ENCODE data around the gene SOCS3. TPM values are rescaled to one million over a fixed set of nuclear protein-coding genes. Genes with fewer than 3 reads are reported as not detected.

SOCS3 gene
- total RNA-seq, 1 donor from 2014 or later: 36.0 TPM

GRCh38 chr17:78360371-78361224 is 721 bp upstream of the SOCS3 start:
- DNase-seq (ENCODE audit: low read depth): no peak
- Histone ChIP-seq H3K36me3 (ENCODE audit: control insufficient read depth, insufficient read depth, low read length) (peaks cover 6% of the 10 kb centered on the region), H3K27me3 (ENCODE audit: control insufficient read depth, insufficient read depth, low read length) (no peaks in the 10 kb centered on the region), H3K4me3 (ENCODE audit: low read depth, low read length) (peak overlapping the region; percentile 94)
- peak; percentile 95 for TF ChIP-seq CTCF (IDR thresholded peaks at IDR 0.05; ENCODE audit: insufficient read depth, low read length, poor library complexity, severe bottlenecking)

GRCh38 chr17:78359321-78359996 is 418 bp downstream of the SOCS3 start:
- no peaks in the 10 kb centered on the region for H3K27me3 ChIP-seq (ENCODE audit: control insufficient read depth, insufficient read depth, low read length)
- no peak for DNase-seq (ENCODE audit: low read depth)
- no peak for TF ChIP-seq CTCF (IDR thresholded peaks at IDR 0.05; ENCODE audit: insufficient read depth, low read length, poor library complexity, severe bottlenecking)
- H3K4me3 ChIP-seq (ENCODE audit: low read depth, low read length): peak overlapping the region; percentile 94
- peaks cover 6% of the 10 kb centered on the region for H3K36me3 ChIP-seq (ENCODE audit: control insufficient read depth, insufficient read depth, low read length)

GRCh38 chr17:78358538-78359320 is 1.1 kb downstream of the SOCS3 start:
- TF ChIP-seq CTCF (IDR thresholded peaks at IDR 0.05; ENCODE audit: insufficient read depth, low read length, poor library complexity, severe bottlenecking): no peak
- Histone ChIP-seq H3K27me3 (ENCODE audit: control insufficient read depth, insufficient read depth, low read length) (no peaks in the 10 kb centered on the region), H3K4me3 (ENCODE audit: low read depth, low read length) (peak overlapping the region; percentile 94), H3K36me3 (ENCODE audit: control insufficient read depth, insufficient read depth, low read length) (peaks cover 6% of the 10 kb centered on the region)
- no peak for DNase-seq (ENCODE audit: low read depth)

GRCh38 chr17:78357672-78358537 is 2.0 kb downstream of the SOCS3 start:
- H3K4me3 ChIP-seq (ENCODE audit: low read depth, low read length): peak overlapping the region; percentile 94
- DNase-seq (ENCODE audit: low read depth): no peak
- no peaks in the 10 kb centered on the region for H3K27me3 ChIP-seq (ENCODE audit: control insufficient read depth, insufficient read depth, low read length)
- H3K36me3 ChIP-seq (ENCODE audit: control insufficient read depth, insufficient read depth, low read length): peaks cover 6% of the 10 kb centered on the region
- no peak for TF ChIP-seq CTCF (IDR thresholded peaks at IDR 0.05; ENCODE audit: insufficient read depth, low read length, poor library complexity, severe bottlenecking)

- peaks cover 6% of the 10 kb centered on the region for H3K36me3 ChIP-seq (ENCODE audit: control insufficient read depth, insufficient read depth, low read length)
- H3K4me3 ChIP-seq (ENCODE audit: low read depth, low read length): peak overlapping the region; percentile 94
- no peaks in the 10 kb centered on the region for H3K27me3 ChIP-seq (ENCODE audit: control insufficient read depth, insufficient read depth, low read length)
- TF ChIP-seq CTCF (IDR thresholded peaks at IDR 0.05; ENCODE audit: insufficient read depth, low read length, poor library complexity, severe bottlenecking): no peak
- DNase-seq (ENCODE audit: low read depth): no peak
Measured at GRCh38 chr17:78357177-78357586, 2.7 kb downstream of the SOCS3 start.
